AG04450 (cell line): Measurements from ENCODE around the gene SIPA1L3. TPM values are rescaled to one million over a fixed set of nuclear protein-coding genes. Genes with fewer than 3 reads are reported as not detected.
"Not testable (repeated sequence)": the region's sequence is repeated elsewhere in the genome, so short reads cannot be mapped to it uniquely, and the experiment has no call there.

ENCODE experiments used
- CTCF ChIA-PET: fragments of 300-600, 350-600 bp; formaldehyde crosslinking; extraction: SDS; loops from one replicate; lab custom pipeline; 2022; ENCODE audit warnings: antibody characterized with exemption, inconsistent platforms; lab: Charles Lee
- POLR2A ChIA-PET: fragments of 350-600 bp; formaldehyde crosslinking; extraction: SDS; loops from one replicate; lab custom pipeline; 2021; ENCODE audit warnings: antibody characterized with exemption, inconsistent platforms; lab: Yijun Ruan, JAX
- DNase-seq: peaks from one replicate; pipeline ENCODE4 v3.0.0-alpha.2; 2011; ENCODE audit warnings: low read depth, low spot score
- H3K27ac ChIP-seq: one replicate; pipeline ENCODE4 v1.5.1; 2012; ENCODE audit warnings: low read depth, low read length, control low read depth
- H3K27me3 ChIP-seq: one replicate; pipeline ENCODE4 v1.6.0; 2012; ENCODE audit warnings: low read length; ENCODE audit not compliant: control insufficient read depth, insufficient read depth
- H3K4me3 ChIP-seq: 2 replicates; pipeline ENCODE4 v1.5.1; 2011; ENCODE audit warnings: mild to moderate bottlenecking, low read depth, low read length, control low read depth
- H3K9me3 ChIP-seq: 2 replicates; pipeline ENCODE4 v1.5.1; 2012; ENCODE audit warnings: low read length; ENCODE audit not compliant: control insufficient read depth, insufficient read depth
- CTCF ChIP-seq: IDR thresholded peaks from 2 replicates; pipeline ENCODE4 v1.5.1; 2011; ENCODE audit warnings: low read depth, low read length, control low read depth, inconsistent platforms
- polyA plus RNA-seq: library from polyadenylated mRNA; depleted of rRNA; stranded (reverse); fragments of >200 nt; gene quantifications from 2 replicates; pipeline ENCODE4 v1.2.3, GENCODE V29; 2011

Gene SIPA1L3
- polyA plus RNA-seq, 1 experiment: 4.9 TPM

- DNase-seq: no peak
- no peak overlapping the region for H3K27ac ChIP-seq
- H3K9me3 ChIP-seq: no peaks in the 10 kb centered on the region; the same call in 1 of the 2 replicates
- no peak for TF ChIP-seq CTCF
- peaks cover 5% of the 10 kb centered on the region for H3K27me3 ChIP-seq
- ChIA-PET POLR2A (interaction anchor here (1.5 kb wide), 1 partner anchor 176 kb away, joined by 9 read pairs; the partner anchor contains the start of gene FAM98C), CTCF (interaction anchor here (0.6 to 1.2 kb wide), 7 partner anchors 9 to 325 kb away, joined by 3 to 6 read pairs (median 3); no protein-coding TSS in a partner anchor)
- H3K4me3 ChIP-seq: no peak overlapping the region
Measured at GRCh38 chr19:38227287-38228004, 320.4 kb downstream of the SIPA1L3 start.

DNA sequence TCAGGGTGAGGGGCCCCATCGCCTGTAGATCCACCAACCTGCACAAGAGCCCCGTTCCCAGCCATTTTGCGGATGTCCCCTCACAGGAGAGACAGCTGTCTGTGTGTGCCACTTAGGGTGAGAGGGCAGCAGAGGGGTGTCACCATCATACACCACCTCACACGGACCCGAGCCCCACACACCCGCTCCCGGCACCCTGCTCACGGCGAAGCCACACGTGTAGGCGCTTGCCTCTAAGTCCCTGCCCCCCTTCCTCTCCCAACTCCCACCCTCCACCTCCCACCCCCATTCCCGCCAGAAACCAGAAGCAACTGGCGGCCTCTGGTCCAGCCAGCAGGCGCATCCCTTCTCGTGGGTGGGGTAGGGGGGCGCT, 321.0 kb downstream of the SIPA1L3 start:
- POLR2A ChIA-PET: interaction anchor here (1.5 kb wide), 1 partner anchor 175 kb away, joined by 9 read pairs; the partner anchor contains the start of gene FAM98C
- CTCF ChIA-PET: no interaction called here
- Histone ChIP-seq H3K27me3 (peaks cover 5% of the 10 kb centered on the region), H3K27ac (no peak overlapping the region), H3K9me3 (no peaks in the 10 kb centered on the region; the same call in 1 of the 2 replicates), H3K4me3 (no peak overlapping the region)
- no peak for DNase-seq
- no peak for TF ChIP-seq CTCF

DNA sequence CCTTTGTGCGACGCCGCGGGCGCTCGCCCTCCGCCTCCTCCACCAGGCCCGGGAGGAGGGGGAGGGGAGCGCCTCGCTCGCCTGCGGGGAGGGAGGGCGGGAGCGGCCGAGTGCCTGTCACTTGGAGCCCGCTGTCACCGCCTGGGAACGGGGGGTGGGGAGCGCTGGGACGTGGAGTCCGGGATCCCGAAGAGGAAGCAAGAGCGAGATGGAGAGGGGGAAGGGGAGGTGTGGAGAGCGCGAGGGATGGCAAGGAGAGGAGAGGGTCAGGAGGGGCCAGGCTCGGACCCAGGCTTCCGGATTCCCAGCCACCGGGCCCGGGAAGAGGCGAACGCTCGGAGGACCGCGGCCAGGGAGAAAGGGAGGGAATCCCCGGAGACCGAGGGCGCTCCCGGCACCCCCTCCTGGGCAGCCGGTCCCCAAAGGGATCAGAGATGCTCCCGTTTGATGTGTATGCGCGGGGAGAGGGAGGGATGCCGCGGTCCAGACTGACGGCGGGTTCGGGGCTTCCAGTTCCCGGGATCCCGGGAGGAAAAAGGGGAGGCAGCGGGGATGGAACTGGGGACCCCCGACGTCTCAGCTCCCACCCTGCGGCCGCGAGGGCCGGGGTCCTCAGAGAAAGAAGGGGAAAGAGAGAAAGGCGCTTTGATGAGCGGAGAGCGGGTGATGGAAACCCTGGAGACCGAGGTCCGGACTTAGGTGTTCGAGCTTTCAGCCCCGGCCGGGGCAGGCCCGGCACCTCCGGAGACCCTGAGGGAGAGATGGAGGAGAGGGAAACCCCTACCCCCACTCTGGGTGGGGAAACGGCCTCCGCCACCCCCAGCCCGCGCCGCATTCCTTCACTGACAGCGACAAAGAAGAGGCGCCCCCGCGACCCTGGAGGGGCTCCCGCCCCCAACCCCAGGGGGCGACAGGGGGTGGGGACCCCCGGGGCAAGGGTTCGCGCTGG, 321.8 kb downstream of the SIPA1L3 start:
- ChIA-PET CTCF (no interaction called here), POLR2A (no interaction called here)
- DNase-seq: no peak
- H3K9me3 ChIP-seq: no peaks in the 10 kb centered on the region; the same call in 1 of the 2 replicates
- no peak for TF ChIP-seq CTCF
- peak overlapping the region; percentile 59 for H3K4me3 ChIP-seq
- no peak overlapping the region for H3K27ac ChIP-seq
- H3K27me3 ChIP-seq: peaks cover 5% of the 10 kb centered on the region

- TF ChIP-seq CTCF: no peak
- H3K27ac ChIP-seq: no peak overlapping the region
- H3K27me3 ChIP-seq: peaks cover 5% of the 10 kb centered on the region
- H3K4me3 ChIP-seq: peak overlapping the region; percentile 59
- ChIA-PET CTCF (interaction anchor here (1.2 to 2.1 kb wide), 3 partner anchors 106 to 405 kb away, joined by 3 to 9 read pairs (median 6); partner anchors contain the start of gene CATSPERG), POLR2A (no interaction called here)
- DNase-seq: peak; percentile 59
- no peaks in the 10 kb centered on the region; the same call in 1 of the 2 replicates for H3K9me3 ChIP-seq
Measured at GRCh38 chr19:38229585-38230073, 322.6 kb downstream of the SIPA1L3 start.

DNA sequence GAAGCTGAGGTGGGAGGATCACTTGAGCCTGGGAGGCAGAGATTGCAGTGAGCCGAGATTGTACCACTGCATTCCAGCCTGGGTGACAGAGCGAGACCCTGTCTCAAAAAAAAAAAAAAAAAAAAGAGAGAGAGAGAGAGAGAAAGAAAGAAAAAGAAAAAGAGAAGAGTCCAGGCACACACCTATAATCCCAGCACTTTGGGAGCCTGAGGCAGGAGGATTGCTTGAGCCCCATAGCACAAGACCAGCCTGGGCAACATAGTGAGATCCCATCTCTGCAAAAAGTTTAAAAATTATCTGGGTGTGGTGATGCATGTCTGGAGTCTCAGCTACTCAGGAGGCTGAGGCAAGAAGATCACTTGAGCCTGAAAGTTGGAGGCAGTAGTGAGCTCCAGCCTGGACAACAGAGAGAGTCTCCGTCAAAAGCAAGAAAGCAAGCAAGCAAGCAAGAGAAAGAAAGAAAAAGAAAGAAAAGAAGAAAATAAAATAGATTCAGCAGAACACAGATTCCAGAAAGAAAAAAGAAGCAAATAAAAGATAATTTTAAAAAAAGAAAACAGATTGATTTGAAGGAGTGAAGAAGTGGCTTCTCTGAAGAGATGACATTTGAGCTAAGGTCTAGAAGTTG, 323.6 kb downstream of the SIPA1L3 start:
- H3K4me3 ChIP-seq, H3K27me3 ChIP-seq, H3K27ac ChIP-seq, POLR2A ChIA-PET, DNase-seq, H3K9me3 ChIP-seq: not testable (repeated sequence)
- CTCF ChIA-PET: interaction anchor here (0.5 to 2.1 kb wide), 6 partner anchors 14 to 891 kb away, joined by 3 to 9 read pairs (median 5); partner anchors contain the start of gene CATSPERG
